ENCODE data around the gene TOP1. TPM values are rescaled to one million over a fixed set of nuclear protein-coding genes. Genes with fewer than 3 reads are reported as not detected.

The TOP1 gene
- total and polyA plus RNA-seq, 8 donors = 14.8 to 46.2 (median 21.7) TPM

GRCh38 chr20:41142919-41143318 is 114.3 kb downstream of the TOP1 start:
- Histone ChIP-seq H3K36me3 (peaks cover 0 to 6% (median 0%) of the 10 kb centered on the region in 4 donors), H3K9me3 (no peaks in the 10 kb centered on the region), H3K27ac (peak overlapping the region in 4 of 5 donors; percentile 41 to 97 (median 72)), H3K4me3 (no peak overlapping the region), H3K4me1 (peaks cover 64 to 96% (median 85%) of the 10 kb centered on the region in 4 donors), H3K27me3 (no peaks in the 10 kb centered on the region)
- intact Hi-C loops (cut with DNase I; ENCODE audit: low total_unique reads) = no loop called here
- TF ChIP-seq POLR2AphosphoS5 (IDR thresholded peaks at IDR 0.05) = no peak
- TF ChIP-seq, protein P1, sequence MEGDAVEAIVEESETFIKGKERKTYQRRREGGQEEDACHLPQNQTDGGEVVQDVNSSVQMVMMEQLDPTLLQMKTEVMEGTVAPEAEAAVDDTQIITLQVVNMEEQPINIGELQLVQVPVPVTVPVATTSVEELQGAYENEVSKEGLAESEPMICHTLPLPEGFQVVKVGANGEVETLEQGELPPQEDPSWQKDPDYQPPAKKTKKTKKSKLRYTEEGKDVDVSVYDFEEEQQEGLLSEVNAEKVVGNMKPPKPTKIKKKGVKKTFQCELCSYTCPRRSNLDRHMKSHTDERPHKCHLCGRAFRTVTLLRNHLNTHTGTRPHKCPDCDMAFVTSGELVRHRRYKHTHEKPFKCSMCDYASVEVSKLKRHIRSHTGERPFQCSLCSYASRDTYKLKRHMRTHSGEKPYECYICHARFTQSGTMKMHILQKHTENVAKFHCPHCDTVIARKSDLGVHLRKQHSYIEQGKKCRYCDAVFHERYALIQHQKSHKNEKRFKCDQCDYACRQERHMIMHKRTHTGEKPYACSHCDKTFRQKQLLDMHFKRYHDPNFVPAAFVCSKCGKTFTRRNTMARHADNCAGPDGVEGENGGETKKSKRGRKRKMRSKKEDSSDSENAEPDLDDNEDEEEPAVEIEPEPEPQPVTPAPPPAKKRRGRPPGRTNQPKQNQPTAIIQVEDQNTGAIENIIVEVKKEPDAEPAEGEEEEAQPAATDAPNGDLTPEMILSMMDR (IDR thresholded peaks at IDR 0.05) = no peak
- TF ChIP-seq EP300 (IDR thresholded peaks at IDR 0.05) = no peak
- no peak for TF ChIP-seq POLR2A (IDR thresholded peaks at IDR 0.05)
- WGBS, 5 donors = 43 to 65% (median 54%) methylated on average over 5 of the region's 5 CpGs
- no peak for DNase-seq

DNA sequence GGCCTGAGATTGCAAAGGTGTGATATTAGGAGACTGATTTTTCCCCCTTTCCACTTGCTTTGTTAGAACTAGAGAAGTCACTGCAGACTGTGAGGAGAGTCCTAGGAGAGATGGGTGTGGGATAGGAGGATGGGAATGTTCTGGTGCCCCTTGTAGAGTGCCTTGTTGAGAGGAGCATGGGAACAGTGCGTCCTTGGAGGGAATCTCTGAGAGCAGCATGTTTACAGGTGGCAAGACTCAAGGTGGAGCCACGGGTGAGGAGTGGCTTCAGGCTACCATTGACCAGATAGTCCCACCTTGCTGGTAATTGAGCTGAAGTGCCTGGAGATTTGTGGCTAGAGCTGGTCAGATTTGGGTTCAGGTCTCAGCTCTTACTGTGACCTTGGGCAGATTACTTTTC is 114.7 kb downstream of the TOP1 start:
- 46 to 75% (median 66%) methylated on average over 2 of the region's 2 CpGs for WGBS, 5 donors
- DNase-seq = no peak
- Histone ChIP-seq H3K9me3 (no peaks in the 10 kb centered on the region), H3K36me3 (peaks cover 0 to 6% (median 0%) of the 10 kb centered on the region in 4 donors), H3K27me3 (no peaks in the 10 kb centered on the region), H3K27ac (peak overlapping the region in 3 of 5 donors; percentile 50 to 97 (median 93)), H3K4me3 (no peak overlapping the region), H3K4me1 (peaks cover 64 to 96% (median 85%) of the 10 kb centered on the region in 4 donors)
- intact Hi-C loops (cut with DNase I; ENCODE audit: low total_unique reads) = no loop called here
- TF ChIP-seq POLR2A (IDR thresholded peaks at IDR 0.05) (no peak), EP300 (IDR thresholded peaks at IDR 0.05) (no peak), POLR2AphosphoS5 (IDR thresholded peaks at IDR 0.05) (no peak)
- TF ChIP-seq, protein P1 (IDR thresholded peaks at IDR 0.05) = no peak

DNA sequence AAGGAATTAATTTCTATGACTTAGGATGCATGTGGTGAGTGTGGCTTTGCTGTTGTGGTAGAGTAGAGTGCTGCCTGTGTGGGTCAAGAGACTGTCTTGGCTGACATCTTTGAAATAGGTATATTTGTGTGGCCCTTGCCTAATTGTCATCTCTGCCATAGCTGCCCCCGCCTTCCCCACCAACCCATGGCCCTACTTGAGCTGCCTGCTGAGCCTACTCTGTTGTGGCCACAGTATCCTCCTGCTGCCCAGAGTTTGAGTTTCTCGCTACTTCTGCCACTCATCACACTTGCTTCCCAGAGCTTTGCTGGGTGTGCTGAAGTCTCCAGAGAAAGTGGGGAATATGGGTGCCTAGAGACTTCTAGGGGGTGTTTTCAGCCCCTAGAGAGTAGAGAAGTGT is 116.7 kb downstream of the TOP1 start:
- peaks cover 50 to 96% (median 82%) of the 10 kb centered on the region in 4 donors for H3K4me1 ChIP-seq
- intact Hi-C loops (cut with DNase I; ENCODE audit: low total_unique reads) = no loop called here

GRCh38 chr20:41145821-41146620 is 117.4 kb downstream of the TOP1 start:
- peak in 1 of 2 donors; percentile 44 for DNase-seq
- Histone ChIP-seq H3K9me3 (no peaks in the 10 kb centered on the region), H3K4me1 (peaks cover 50 to 96% (median 80%) of the 10 kb centered on the region in 4 donors), H3K27me3 (no peaks in the 10 kb centered on the region), H3K36me3 (peaks cover 0 to 6% (median 0%) of the 10 kb centered on the region in 4 donors), H3K4me3 (no peak overlapping the region), H3K27ac (peak overlapping the region in 4 of 5 donors; percentile 41 to 69 (median 54))
- 44 to 55% (median 50%) methylated on average over 12 of the region's 12 CpGs for WGBS, 5 donors
- TF ChIP-seq EP300 (IDR thresholded peaks at IDR 0.05) (no peak), POLR2A (IDR thresholded peaks at IDR 0.05) (no peak), POLR2AphosphoS5 (IDR thresholded peaks at IDR 0.05) (no peak)
- TF ChIP-seq, protein P1 (IDR thresholded peaks at IDR 0.05) = no peak
- intact Hi-C loops (cut with DNase I; ENCODE audit: low total_unique reads) = no loop called here

More for the DNA sequence above, 116.7 kb downstream of the TOP1 start:
- Histone ChIP-seq H3K4me3 (no peak overlapping the region), H3K36me3 (peaks cover 0 to 6% (median 0%) of the 10 kb centered on the region in 4 donors), H3K9me3 (no peaks in the 10 kb centered on the region), H3K27ac (peak overlapping the region in 4 of 5 donors; percentile 41 to 69 (median 54)), H3K27me3 (no peaks in the 10 kb centered on the region)
- DNase-seq = no peak
- TF ChIP-seq EP300 (IDR thresholded peaks at IDR 0.05) (no peak), POLR2A (IDR thresholded peaks at IDR 0.05) (no peak), POLR2AphosphoS5 (IDR thresholded peaks at IDR 0.05) (no peak)
- TF ChIP-seq, protein P1 (IDR thresholded peaks at IDR 0.05) = no peak
- 93 to 100% (median 100%) methylated on average over 2 of the region's 2 CpGs for WGBS, 5 donors

All from stomach (tissue), 9 donors.